Tongue (tissue), 2 donors: ENCODE results near the gene RAD9A. TPM values are rescaled to one million over a fixed set of nuclear protein-coding genes. Genes with fewer than 3 reads are reported as not detected.

Experiments
- DNase-seq: peaks from one replicate; pipeline ENCODE4 v3.0.0-alpha.2; 2015
- total RNA-seq: library from RNA; depleted of rRNA; stranded (reverse); fragments of >200 nt; gene quantifications from one replicate; pipeline ENCODE4 v1.2.3, GENCODE V29; 2014

Gene RAD9A
- total RNA-seq = 13.3 TPM

DNA sequence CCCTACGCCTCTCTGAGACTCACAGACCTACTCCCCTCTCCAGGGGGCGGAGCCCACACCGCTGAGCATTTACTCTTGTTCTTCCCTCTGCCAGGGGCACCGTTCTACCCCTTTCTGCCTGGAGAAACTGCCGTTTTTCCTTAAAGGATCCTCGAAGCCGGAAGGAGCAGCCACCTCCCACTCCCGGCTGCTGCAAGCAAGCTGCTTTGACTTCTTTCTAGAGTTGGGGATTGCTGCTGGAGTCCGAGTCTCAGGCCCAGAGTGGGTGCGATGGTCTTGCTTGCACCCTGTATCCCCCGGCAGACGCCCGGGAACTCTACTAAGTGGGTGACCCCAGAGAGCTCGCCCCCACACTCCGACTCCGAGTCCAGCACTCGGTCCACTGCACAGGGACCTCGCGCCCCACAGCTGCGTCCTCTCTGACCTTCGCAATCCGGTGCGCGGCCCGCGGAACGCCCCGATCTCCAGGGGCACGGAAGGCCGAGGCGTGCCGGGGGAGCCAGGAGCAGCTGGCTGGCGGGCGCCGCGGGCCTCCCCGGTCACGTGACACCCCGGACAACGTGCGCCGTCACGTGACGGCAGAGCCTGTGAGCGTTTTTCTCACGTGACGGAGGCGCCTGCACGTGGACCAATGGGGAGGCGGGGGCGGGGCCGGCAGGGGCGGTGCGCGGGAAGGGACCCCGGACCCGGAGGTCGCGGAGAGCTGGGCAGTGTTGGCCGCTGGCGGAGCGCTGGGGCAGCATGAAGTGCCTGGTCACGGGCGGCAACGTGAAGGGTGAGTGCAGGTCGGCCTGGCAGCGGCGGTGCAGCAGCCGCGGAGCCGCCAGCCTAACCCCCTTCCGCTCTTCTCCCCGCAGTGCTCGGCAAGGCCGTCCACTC lies at the start of gene RAD9A:
Gene RAD9A (plus strand): TSS at position 683 of the 879 bp plus-strand sequence. CDS start 59 bp downstream, at position 742.
- peak; percentile 98 for DNase-seq

GRCh38 chr11:67344264-67344663 lies 47.5 kb upstream of the RAD9A start:
- no peak for DNase-seq

DNA sequence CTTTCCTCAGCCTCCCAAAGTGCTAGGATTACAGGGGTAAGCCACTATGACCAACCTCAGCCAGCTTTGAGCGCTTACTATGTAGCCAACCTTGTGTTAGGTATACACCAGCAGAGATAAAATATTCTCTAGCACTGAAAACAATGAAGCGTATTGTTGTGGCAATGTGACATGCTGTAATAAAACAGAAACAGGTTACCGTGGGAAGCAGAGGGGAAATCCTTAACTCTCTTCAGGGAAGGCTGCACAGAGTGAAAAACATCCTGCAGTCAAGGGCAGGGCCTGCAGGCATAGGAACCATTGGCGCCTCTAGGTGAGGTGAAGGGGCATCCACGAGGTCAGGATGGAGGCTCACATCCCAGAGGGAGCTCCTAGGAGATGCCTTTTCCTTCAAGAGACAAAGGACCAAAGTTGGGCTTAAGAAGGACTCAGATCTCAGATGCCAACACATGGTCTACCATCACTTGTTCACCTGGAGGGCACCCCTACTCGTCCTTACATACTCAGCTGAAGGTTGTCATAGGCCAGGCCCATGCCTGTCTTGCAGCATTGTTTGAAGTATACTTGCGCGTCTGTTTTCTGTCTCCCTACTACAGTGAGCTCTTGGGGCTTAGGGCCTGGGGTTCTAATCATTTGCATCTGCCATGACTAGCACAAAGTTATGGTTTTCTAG lies 46.4 kb upstream of the RAD9A start:
- DNase-seq = no peak

DNA sequence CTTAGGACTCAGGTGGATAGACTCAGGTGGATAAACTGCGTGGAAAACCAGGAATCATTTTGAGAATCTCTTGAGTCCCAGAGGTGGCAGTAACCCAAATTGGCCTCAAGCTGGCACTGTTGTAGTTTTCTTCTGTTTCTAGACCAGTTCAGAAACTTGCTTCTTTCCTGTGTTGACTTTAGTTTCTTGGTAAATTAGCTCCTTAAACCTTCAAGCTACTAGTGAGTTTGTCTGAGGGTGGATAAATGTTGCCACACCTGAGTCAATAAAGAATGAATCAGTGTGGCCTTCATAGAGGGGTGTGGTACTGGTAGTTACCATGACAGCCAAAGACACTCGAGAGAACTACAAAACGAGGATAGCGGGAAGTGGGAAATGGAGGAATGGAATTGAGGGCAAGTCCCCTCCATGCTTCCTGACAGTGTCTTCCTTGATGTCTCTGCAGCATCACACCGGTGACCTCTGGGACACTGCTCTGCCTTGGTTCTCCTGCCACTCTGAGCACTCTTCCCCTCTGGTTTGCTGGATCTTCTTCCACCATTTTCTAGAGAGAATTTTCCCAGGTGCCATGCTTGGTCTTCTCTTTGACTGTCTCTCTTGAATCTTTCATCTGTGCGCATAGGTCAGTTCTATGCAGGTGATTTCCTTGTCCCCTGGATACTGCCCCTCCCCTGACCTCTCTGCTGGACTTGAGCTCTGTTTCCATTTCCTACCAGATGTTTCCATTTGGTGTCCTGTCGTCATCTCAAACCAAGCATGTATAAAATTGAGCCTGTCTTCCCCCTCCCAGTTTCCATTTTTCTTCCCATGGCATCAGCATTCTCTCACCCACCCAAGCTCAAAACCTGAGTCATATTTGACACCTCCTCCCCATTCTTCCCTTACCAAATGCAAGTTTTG lies 45.6 kb upstream of the RAD9A start:
- peak; percentile 62 for DNase-seq

- no peak for DNase-seq
Measured at GRCh38 chr11:67347964-67348749, 43.6 kb upstream of the RAD9A start.

GRCh38 chr11:67349036-67349435 lies 42.8 kb upstream of the RAD9A start:
- DNase-seq = no peak

DNA sequence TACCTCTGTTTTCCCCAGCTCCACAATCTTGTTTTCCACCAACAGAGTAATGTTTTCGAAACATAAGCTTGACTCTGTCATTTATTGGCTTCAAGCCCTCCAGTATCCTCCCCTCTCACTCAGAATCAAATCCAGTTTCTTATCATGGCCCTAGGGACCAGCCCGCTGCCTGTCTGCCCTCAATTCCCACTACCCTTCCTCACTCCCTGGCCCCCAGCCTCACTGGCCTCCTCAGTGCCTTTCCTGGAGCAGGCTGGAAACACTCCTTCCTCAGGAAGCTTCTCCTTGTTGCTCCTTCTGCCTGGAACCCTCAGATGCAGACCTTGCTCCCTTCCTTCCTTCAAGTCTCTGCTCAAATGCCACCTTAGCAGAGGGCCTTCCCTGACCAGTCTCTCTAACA lies 42.3 kb upstream of the RAD9A start:
- DNase-seq = no peak

GRCh38 chr11:67349928-67350465 lies 41.8 kb upstream of the RAD9A start:
- DNase-seq = no peak

DNA sequence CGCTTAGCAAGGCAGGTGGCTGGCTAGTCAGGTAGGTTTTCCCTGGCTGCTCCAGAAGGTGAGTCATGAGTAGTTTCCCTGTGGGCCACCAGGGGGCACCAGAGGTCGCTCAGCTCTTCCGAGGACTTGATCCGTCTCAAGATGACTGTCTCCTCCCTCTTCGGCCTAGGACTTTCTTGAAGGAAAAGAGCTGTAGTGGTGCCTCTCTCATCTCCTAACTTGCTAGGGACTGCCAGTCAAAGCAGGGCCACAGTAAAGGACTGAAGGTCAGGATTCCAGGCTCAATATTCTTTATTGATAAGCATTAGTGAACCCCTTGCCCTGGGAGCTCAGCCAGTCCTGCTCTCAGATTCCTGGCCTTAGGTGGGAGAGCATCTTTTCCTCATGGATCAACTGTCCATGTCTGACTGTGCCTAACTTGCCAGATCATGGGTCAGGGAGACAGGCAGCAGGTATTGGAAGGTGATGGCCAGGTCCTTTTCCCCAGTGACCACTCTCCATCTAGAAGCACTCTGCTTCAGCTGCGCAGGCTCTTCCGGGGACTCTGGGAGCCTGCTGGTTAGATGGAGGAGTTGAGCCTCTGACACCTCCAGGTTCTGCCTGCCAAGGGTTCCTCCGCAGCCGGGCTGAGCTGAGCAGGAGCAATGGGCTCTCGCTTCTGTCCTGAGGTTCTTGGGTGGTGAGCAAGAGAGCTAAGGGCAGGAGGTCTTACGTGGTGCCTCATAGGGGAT lies 40.3 kb upstream of the RAD9A start:
- DNase-seq = peak; percentile 90

DNA sequence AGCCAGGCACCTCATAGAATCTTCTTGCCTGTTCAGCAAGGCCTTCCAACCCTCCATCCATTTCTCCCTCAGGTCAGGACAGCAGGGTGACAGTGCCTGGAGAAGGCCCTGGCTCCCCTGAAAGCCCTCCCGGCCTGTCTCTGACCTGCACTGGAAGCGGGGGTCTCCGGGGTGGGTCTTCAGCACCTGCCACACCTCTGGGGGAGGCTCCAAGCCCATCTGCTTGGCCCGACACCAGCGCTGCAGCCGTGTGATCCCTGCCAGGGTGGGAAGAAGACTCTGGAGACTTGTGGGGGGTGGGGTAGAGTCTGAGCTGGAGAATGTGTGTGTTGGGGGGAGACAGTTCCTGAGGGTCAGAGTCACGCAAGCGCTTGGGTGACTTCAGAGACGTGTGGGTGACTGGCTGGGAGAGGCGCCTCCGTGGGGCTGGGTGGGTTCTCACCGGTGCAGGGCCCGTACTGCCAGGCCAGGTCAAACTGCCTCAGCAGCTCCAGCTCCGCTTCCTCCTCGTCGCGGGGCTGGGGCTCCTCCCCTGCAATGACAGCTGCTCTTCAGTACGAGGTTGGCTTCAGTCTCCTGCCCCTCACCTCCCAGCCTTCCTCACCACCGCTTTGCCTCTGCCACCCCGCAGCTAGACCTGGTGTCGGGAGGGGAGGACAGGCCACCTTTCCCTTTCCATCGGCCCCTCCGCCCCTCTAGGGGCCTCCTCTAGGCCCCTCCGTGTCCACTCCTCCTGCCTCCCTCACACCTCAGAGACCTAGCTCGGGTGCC lies 39.1 kb upstream of the RAD9A start:
- no peak for DNase-seq

- peak; percentile 98 for DNase-seq
Measured at GRCh38 chr11:67353317-67354074, 38.3 kb upstream of the RAD9A start, which contains the start of gene POLD4. Gene POLD4 (minus strand): TSS chr11:67353546. CDS start chr11:67353399, 147 bp downstream.

DNA sequence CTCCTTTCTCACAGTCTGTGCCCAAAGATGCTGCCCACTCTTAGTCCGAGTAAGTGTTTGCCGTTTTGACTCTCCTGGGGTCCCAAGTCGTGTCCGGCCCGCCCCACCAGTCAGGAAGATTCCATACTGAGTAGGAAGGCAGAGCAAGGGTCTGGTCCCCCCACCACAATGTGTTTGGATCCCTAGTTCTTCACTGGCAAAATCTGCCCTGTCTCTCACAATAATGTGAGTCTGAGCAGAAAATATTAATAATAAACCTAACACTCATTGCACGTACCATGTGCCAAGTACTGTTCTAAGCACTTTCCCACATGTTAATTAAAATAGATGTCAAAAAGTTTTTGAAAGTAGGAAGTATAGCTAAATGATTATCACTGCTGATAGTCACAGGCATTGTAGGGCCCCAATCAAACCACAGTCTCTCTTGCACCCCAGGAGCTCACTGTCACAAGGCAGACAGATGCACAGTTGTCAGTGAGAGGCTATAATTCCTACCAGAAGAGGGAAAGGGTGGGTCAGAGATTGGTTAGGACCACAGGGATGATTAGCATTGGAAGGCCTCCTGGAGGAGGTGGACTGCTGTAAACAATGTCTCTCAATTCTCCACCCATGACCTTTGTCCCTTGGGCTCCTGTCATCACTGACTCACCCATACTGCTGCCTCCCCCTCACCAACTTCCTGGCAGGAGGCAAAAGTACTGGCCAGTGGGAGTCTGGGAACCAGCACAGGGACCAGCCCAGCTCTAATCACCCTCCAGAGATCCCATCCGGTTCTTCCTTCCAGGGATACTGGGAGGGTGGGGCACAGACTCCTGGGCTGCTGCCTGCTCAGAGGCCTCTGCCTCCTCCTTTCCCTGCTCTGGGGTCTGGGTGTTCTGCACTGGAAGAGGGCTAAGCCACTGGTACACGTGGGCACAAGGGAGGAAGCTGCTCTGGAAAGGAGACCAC lies 37.4 kb upstream of the RAD9A start:
- DNase-seq = no peak

DNA sequence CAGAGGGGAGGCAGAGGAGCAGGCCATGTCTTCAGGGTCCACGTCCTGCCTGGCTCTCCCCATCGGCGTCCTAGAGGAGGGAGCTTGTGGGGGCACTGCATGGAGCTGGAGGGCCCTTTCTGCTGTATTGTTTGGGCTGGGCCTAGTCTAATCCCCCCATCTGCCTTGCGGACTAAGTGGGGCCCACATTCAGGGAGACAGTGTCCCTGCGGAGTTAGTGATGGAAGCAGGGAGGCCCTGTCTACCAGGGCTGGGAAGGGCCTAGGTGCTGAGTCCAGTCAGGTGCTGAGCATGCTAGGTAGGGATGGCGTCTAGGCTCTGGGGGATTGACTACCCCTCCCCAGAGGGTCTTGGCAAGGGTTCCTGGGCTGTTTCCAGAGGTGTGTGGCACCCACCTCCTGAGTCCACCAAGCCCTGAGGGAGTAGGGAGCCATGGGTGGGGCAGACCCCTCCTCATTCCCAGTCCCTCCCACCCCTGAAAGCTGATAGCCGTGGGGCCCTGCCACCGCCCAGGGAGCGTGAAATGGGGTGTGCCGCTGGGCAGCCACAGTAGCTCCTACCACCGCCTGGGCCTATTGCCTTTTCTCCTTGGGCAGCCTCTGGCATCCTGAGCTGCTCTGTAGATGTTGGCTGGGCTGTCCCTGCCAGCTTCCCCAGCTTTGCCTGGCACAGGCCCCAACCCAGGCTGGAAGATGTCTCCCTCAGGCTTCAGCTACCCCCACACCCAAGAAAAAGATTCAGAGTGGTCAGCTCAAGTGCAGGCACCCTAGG lies 36.6 kb upstream of the RAD9A start:
- DNase-seq = peak; percentile 71

DNA sequence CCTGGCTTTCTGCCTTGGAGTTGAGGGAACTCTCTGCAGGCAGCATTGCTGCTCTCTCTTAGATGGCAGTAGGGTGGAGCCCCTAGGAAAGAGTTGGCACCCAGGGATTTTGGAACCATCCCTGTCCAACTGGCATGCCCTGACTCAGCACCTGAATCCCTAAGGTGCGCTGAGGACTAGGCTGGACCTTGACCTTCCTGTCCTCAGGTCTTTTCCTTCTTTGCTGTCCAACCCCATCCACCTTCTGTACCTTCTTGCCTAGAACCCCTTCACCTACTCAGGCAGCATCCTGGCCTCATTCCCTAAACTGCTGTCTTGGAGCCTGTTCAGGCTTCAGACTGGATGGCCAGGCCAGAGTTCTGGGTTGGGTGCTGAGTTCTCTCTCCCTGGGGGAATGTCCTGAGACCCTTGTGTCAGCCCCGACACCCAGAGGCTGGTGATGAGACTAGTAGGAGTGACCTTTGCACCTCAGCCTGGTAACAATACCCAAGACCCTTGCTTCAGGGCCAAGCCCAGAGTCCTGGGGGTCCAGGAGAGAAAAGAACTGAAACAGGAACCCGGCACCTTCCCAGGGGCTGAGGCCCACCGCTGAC lies 35.9 kb upstream of the RAD9A start:
- no peak for DNase-seq

DNA sequence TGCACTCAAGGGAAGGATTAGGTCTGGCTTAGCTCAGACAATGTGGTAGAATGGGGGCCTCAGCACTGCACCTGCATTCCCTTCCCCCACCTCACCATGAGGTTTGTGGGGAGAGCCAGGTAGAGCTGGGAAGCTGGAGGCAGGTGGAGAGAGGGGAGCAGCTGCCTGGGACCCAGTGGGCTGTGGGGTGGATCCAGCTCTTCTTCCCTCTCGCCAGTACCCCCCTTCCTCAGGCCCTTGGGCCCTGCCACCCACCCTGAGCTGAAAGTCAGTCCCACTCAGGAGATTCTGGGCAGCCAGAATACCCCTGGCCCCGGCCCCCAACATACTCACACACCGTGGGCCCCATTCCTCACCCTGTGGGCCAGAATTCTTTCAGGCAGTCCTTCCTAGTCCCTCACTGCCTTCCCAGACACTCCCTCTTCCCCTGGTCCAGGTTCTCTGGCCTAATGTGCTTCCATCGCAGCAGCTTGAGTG lies 35.4 kb upstream of the RAD9A start:
- DNase-seq = no peak

GRCh38 chr11:67356864-67357561 lies 34.8 kb upstream of the RAD9A start:
- DNase-seq = peak; percentile 88
